ENCODE measurements around the gene PCDHA1.

Gene PCDHA1

GRCh38 chr5:141002605-141002965 lies 216.6 kb downstream of the PCDHA1 start:
- Histone ChIP-seq H2AFZ (ENCODE audit: low read length) (no peak overlapping the region), H3F3A (ENCODE audit: low read depth) (no peaks in the 10 kb centered on the region), H4K20me1 (ENCODE audit: insufficient read depth, low read length, poor library complexity, severe bottlenecking) (no peaks in the 10 kb centered on the region), H3K4me2 (ENCODE audit: low read depth, low read length, poor library complexity, severe bottlenecking) (no peak overlapping the region), H3K4me1 (ENCODE audit: insufficient read depth, low read length, poor library complexity, severe bottlenecking) (no peaks in the 10 kb centered on the region), H3K9ac (ENCODE audit: low read depth, low read length, poor library complexity, severe bottlenecking) (no peak overlapping the region), H3K79me2 (ENCODE audit: insufficient read depth, low read length) (no peaks in the 10 kb centered on the region), H3K4me3 (ENCODE audit: low read length, poor library complexity, severe bottlenecking) (no peak overlapping the region), H3K9me2 (replicated peaks; ENCODE audit: low read depth, low read length) (no peaks in the 10 kb centered on the region), H3K27me3 (ENCODE audit: insufficient read depth, low read length, poor library complexity, severe bottlenecking) (no peaks in the 10 kb centered on the region), H3K9me3 (ENCODE audit: insufficient read depth, low read depth, low read length) (no peaks in the 10 kb centered on the region), H3K36me3 (ENCODE audit: insufficient read depth, low read length) (no peaks in the 10 kb centered on the region)
- TF ChIP-seq CTCF (conservative IDR thresholded peaks at IDR 0.05; ENCODE audit: low read length): no peak
- TF ChIP-seq EZH2phosphoT487 (IDR thresholded peaks at IDR 0.05; ENCODE audit: borderline replicate concordance): no peak

GRCh38 chr5:141003031-141003430 lies 217.1 kb downstream of the PCDHA1 start:
- H3K4me1 ChIP-seq (ENCODE audit: insufficient read depth, low read length, poor library complexity, severe bottlenecking): no peaks in the 10 kb centered on the region
- no peak for TF ChIP-seq EZH2phosphoT487 (IDR thresholded peaks at IDR 0.05; ENCODE audit: borderline replicate concordance)
- TF ChIP-seq CTCF (conservative IDR thresholded peaks at IDR 0.05; ENCODE audit: low read length): no peak
- H3K9me2 ChIP-seq (replicated peaks; ENCODE audit: low read depth, low read length): no peaks in the 10 kb centered on the region
- no peaks in the 10 kb centered on the region for H3K36me3 ChIP-seq (ENCODE audit: insufficient read depth, low read length)
- H3K4me3 ChIP-seq (ENCODE audit: low read length, poor library complexity, severe bottlenecking): no peak overlapping the region
- no peak overlapping the region for H2AFZ ChIP-seq (ENCODE audit: low read length)
- H3K4me2 ChIP-seq (ENCODE audit: low read depth, low read length, poor library complexity, severe bottlenecking): no peak overlapping the region
- no peaks in the 10 kb centered on the region for H3K27me3 ChIP-seq (ENCODE audit: insufficient read depth, low read length, poor library complexity, severe bottlenecking)
- no peaks in the 10 kb centered on the region for H4K20me1 ChIP-seq (ENCODE audit: insufficient read depth, low read length, poor library complexity, severe bottlenecking)
- H3K79me2 ChIP-seq (ENCODE audit: insufficient read depth, low read length): no peaks in the 10 kb centered on the region
- H3K9ac ChIP-seq (ENCODE audit: low read depth, low read length, poor library complexity, severe bottlenecking): no peak overlapping the region
- no peaks in the 10 kb centered on the region for H3F3A ChIP-seq (ENCODE audit: low read depth)
- H3K9me3 ChIP-seq (ENCODE audit: insufficient read depth, low read depth, low read length): no peaks in the 10 kb centered on the region

- H3K27me3 ChIP-seq (ENCODE audit: insufficient read depth, low read length, poor library complexity, severe bottlenecking): no peaks in the 10 kb centered on the region
- H3K4me2 ChIP-seq (ENCODE audit: low read depth, low read length, poor library complexity, severe bottlenecking): no peak overlapping the region
- no peaks in the 10 kb centered on the region for H3K9me2 ChIP-seq (replicated peaks; ENCODE audit: low read depth, low read length)
- H3K9me3 ChIP-seq (ENCODE audit: insufficient read depth, low read depth, low read length): no peaks in the 10 kb centered on the region
- H2AFZ ChIP-seq (ENCODE audit: low read length): no peak overlapping the region
- H3K79me2 ChIP-seq (ENCODE audit: insufficient read depth, low read length): no peaks in the 10 kb centered on the region
- no peak overlapping the region for H3K4me3 ChIP-seq (ENCODE audit: low read length, poor library complexity, severe bottlenecking)
- H3K36me3 ChIP-seq (ENCODE audit: insufficient read depth, low read length): no peaks in the 10 kb centered on the region
- H4K20me1 ChIP-seq (ENCODE audit: insufficient read depth, low read length, poor library complexity, severe bottlenecking): no peaks in the 10 kb centered on the region
- no peaks in the 10 kb centered on the region for H3F3A ChIP-seq (ENCODE audit: low read depth)
- H3K4me1 ChIP-seq (ENCODE audit: insufficient read depth, low read length, poor library complexity, severe bottlenecking): no peaks in the 10 kb centered on the region
- TF ChIP-seq CTCF (conservative IDR thresholded peaks at IDR 0.05; ENCODE audit: low read length) (no peak), EZH2phosphoT487 (IDR thresholded peaks at IDR 0.05; ENCODE audit: borderline replicate concordance) (no peak)
- H3K9ac ChIP-seq (ENCODE audit: low read depth, low read length, poor library complexity, severe bottlenecking): no peak overlapping the region
These were observed 218.1 kb downstream of the PCDHA1 start for GRCh38 chr5:141003791-141004611.

All from Loucy (cell line).